Prostate gland (tissue), 2 donors: ENCODE measurements around the gene TRDMT1.

Source experiments
- POLR2A ChIP-seq: fragments of 450-650 bp; IDR thresholded peaks from one replicate; pipeline ENCODE4 v1.6.1; 2016; ENCODE audit warnings: antibody characterized with exemption, mild to moderate bottlenecking
- POLR2AphosphoS5 ChIP-seq: sonication (generic); formaldehyde crosslinking; IDR thresholded peaks from one replicate; pipeline ENCODE4 v1.6.1; 2017; ENCODE audit warnings: antibody characterized with exemption
- TF ChIP-seq, protein P1 (sequence below), 4 experiments: fragments of 200-600 bp in 2 of 4; fragments of 450-650 bp in 2 of 4; sonication (generic) in 2 of 4; IDR thresholded peaks; 1 replicate in 3 of 4; 2 replicates in 1 of 4; pipeline ENCODE4 v1.5.1; 2016 to 2019; ENCODE audit warnings: antibody characterized with exemption in 4 of 4, mild to moderate bottlenecking in 2 of 4, moderate library complexity in 2 of 4

DNA sequence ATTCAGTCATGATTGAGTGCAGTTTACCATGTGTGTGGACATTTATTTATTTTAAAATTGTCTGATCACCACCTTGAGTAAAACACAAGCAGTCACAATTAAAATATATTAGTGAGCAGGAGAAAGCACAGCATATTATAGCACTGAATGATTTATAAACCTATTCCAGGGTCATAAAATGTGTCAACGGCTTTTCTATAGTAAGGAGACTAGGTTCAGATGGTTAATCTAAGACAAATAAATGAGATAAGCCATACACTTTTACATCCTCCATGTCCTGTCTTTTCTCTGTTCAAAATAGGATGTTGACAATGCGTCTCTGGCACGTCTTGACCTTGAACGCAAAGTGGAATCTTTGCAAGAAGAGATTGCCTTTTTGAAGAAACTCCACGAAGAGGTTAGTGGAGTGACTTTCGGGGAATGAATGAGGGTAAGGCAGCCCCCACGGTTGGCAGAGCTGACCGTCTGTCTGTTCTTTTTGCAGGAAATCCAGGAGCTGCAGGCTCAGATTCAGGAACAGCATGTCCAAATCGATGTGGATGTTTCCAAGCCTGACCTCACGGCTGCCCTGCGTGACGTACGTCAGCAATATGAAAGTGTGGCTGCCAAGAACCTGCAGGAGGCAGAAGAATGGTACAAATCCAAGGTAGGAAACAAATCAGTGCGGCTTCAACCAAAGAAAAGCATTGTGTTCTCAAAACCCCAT is 32.0 kb upstream of the TRDMT1 start:
- TF ChIP-seq, protein P1, sequence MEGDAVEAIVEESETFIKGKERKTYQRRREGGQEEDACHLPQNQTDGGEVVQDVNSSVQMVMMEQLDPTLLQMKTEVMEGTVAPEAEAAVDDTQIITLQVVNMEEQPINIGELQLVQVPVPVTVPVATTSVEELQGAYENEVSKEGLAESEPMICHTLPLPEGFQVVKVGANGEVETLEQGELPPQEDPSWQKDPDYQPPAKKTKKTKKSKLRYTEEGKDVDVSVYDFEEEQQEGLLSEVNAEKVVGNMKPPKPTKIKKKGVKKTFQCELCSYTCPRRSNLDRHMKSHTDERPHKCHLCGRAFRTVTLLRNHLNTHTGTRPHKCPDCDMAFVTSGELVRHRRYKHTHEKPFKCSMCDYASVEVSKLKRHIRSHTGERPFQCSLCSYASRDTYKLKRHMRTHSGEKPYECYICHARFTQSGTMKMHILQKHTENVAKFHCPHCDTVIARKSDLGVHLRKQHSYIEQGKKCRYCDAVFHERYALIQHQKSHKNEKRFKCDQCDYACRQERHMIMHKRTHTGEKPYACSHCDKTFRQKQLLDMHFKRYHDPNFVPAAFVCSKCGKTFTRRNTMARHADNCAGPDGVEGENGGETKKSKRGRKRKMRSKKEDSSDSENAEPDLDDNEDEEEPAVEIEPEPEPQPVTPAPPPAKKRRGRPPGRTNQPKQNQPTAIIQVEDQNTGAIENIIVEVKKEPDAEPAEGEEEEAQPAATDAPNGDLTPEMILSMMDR (IDR thresholded peaks at IDR 0.05) = no peak
- TF ChIP-seq POLR2A (no peak), POLR2AphosphoS5 (no peak)
